ENCODE results near the gene SH3RF2.

SH3RF2 gene

GRCh38 chr5:145920542-145921210 lies 15.7 kb upstream of the SH3RF2 start:
- in situ Hi-C loops (cut with MboI; ENCODE audit: low sequenced_read_pairs), result no loop called here

GRCh38 chr5:145921211-145921610 lies 15.2 kb upstream of the SH3RF2 start:
- in situ Hi-C loops (cut with MboI; ENCODE audit: low sequenced_read_pairs), result no loop called here

GRCh38 chr5:145922059-145922458 lies 14.3 kb upstream of the SH3RF2 start:
- in situ Hi-C loops (cut with MboI; ENCODE audit: low sequenced_read_pairs), result no loop called here

GRCh38 chr5:145923405-145923804 lies 13.0 kb upstream of the SH3RF2 start:
- in situ Hi-C loops (cut with MboI; ENCODE audit: low sequenced_read_pairs), result no loop called here

DNA sequence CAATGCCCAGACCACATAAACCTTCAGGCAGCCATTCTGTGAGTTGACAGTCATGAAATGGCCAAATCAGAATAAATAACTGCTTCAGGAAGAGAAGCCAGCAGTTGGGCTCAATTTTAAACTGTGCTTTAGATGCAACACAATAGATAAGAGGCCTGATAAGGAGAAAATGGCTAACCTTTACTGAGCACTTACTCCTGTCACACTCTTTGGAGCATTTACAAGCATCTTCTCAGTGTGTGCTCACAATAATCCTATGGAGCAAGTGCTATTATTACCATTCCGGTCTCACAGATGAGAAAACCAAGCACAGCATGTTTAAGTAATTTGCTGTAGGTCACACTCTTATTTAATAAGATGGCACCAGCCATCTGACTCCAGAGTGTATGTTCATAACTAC lies 11.5 kb upstream of the SH3RF2 start:
- in situ Hi-C loops (cut with MboI; ENCODE audit: low sequenced_read_pairs), result no loop called here

- in situ Hi-C loops (cut with MboI; ENCODE audit: low sequenced_read_pairs), result no loop called here
Observed at GRCh38 chr5:145925353-145925752, 11.0 kb upstream of the SH3RF2 start.

DNA sequence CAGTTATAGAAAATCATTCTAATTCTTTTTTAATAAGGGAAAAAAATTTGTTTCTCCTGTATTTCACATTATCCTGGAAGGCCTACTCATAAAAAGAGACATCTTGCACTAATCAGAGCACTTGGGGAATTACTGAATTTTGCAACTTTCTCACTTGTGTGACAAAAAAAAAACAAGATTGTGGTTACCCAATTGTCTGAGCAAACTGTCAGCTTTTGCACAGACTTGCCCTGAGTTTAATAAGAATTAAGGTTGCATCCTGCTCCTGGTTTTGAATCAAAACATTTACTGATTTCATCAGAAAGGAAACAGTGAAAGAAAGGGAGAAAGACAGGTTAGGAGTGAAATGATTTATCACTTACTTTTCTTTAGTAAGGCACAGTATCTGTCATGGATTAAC lies 10.6 kb upstream of the SH3RF2 start:
- in situ Hi-C loops (cut with MboI; ENCODE audit: low sequenced_read_pairs), result no loop called here

GRCh38 chr5:145931718-145932117 lies 4.7 kb upstream of the SH3RF2 start:
- in situ Hi-C loops (cut with MboI; ENCODE audit: low sequenced_read_pairs), result no loop called here

DNA sequence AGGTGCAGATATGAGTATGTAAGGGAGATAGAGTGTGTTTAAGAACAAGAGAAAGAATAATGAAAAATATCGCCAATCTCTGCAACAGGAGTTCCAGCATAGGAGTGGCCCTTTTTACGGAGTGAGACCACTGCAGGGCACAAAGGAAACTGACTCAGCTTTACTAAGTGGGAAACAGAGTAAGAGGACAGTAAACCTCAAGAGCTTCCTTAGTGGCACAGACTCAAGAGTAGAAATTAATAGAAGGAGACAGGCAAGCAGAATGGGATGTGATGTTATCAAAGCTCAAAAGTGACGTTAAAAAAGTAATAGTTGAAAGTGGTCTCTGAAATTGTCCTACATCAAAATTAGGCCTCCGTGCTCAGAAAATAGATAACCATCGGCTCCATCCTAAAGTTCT lies 2.1 kb upstream of the SH3RF2 start:
- in situ Hi-C loops (cut with MboI; ENCODE audit: low sequenced_read_pairs), result no loop called here

- in situ Hi-C loops (cut with MboI; ENCODE audit: low sequenced_read_pairs), result no loop called here
Observed at GRCh38 chr5:145937432-145938250, 1.3 kb downstream of the SH3RF2 start.

DNA sequence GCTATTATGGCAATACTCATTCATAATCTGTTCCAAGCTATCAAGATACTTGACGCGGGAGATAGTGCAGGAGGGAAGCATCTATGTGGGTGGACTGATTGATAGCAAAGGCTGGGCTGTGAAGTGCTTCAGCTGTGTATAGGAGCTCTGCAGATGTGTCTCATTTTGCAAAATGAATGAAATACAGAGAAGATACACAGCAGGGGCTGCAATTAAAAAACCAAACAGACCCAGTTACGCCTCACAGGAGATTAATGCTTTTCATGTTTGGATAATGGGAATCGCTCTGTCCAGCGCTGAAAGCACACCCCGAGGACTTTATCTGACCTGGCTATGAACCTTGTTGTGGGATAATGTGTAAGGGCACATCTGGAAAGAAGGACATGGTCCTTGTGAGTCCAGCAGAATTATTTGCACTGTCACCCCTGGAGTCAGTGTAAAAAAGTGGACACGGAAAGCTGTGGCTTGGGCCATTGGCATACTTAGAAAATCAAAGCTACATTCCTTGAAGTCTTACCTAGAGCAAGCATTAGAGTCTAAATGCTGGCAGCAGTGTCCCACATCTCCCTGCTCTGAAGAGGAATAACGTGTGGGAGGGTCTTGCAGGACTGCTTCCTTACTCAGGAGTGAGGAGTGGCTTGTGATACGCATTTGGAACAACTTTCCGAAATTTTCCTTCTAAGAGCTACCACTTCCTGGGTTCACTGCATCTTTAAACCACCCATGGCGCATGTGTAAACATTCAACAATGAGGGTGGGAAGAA lies 2.6 kb downstream of the SH3RF2 start:
- in situ Hi-C loops (cut with MboI; ENCODE audit: low sequenced_read_pairs), result no loop called here

DNA sequence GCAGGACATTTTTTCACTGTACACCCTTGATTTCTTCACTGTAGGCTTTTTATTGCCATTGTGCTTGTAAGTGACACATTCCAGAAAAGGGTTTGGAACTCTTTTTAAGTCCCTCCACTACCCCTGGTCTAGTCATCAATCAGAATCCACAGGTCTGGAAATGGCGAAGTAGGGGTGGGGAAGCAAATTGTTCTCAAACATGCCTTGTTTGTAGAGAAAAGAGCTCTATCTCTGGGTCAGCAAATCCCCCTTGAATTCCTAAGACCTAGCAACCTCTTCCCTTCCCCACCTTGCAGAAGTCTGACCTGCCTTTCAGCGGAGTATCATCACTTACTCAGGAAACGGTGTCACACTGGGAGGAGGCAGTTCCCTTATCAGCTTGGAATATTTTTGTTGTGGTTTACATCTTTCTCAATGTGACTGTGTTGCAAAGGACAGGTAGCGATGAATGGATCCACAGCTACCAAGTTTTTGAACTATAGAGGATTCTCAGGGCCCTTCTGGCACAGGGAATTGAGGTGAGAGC lies 3.2 kb downstream of the SH3RF2 start:
- in situ Hi-C loops (cut with MboI; ENCODE audit: low sequenced_read_pairs), result no loop called here

DNA sequence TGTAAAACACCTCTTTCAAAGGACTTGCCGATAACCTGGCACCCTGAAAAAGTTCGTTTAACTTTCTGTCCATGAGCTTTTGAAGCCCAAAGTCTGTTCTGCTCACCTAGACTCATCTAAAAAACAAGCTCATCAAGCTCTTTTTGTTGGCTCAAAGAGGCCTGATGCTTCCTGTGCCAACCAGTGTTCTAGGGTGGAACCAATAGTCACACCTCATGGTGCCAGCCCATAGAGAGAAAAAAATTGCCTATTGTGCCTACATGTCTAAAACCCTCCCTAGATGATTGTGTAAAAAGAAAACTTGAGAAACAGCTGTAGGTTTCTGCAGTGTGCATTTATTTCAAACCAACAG lies 4.7 kb downstream of the SH3RF2 start:
- in situ Hi-C loops (cut with MboI; ENCODE audit: low sequenced_read_pairs), result no loop called here

DNA sequence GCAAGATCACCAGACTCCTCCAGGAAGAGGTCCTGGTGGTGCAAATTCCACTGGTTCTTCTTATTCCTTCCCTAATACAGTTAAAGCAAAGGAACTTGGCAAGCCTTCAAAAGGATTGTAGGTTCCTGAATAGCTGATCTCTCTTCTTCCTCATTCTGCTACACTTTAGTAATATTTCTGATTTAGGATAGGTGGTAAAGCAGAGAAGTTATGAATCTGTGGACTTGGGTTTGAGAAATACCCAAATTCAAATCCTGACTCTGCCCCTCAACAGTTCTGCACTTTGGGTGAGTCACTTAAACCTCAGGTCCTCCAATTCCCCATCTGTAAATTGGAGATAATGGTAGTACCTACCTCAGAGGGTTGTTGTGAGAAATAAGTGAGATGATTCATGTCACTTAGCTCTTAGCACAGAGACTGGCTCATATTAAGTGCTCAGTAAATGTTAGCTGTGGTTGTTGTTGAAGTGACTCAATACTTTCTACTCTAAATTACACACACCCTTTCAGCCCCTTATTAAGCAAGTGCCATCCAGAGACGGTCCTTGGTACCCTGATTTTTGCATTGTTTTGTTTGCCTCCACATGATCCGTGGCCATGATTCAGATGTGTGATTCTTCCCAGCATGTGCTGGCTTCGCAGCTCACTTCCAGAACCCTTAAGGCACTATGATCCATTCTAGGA lies 5.2 kb downstream of the SH3RF2 start:
- in situ Hi-C loops (cut with MboI; ENCODE audit: low sequenced_read_pairs), result no loop called here

- in situ Hi-C loops (cut with MboI; ENCODE audit: low sequenced_read_pairs), result no loop called here
Observed at GRCh38 chr5:145942201-145942600, 5.8 kb downstream of the SH3RF2 start.

GRCh38 chr5:145942749-145943148 lies 6.4 kb downstream of the SH3RF2 start:
- in situ Hi-C loops (cut with MboI; ENCODE audit: low sequenced_read_pairs), result no loop called here

GRCh38 chr5:145943674-145944121 lies 7.3 kb downstream of the SH3RF2 start:
- in situ Hi-C loops (cut with MboI; ENCODE audit: low sequenced_read_pairs), result no loop called here

DNA sequence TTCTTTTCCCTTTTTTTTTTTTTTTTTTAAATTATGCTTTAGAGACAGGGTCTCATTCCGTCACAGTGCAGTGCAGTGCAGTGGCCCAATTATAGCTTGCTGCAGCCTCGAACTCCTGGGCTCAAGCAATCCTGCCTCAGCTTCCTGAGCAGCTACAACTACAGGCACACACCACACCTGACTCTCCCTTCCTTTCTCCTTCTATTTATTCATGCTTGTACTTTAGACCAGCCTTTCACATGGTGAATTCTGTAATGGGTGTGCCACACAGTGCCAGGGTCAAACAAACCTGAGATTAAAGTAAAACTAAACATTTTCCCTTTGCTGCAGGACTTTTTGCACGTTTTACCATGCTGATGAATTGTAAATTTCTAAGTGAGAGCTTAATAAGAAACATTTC lies 8.0 kb downstream of the SH3RF2 start:
- in situ Hi-C loops (cut with MboI; ENCODE audit: low sequenced_read_pairs), result no loop called here

DNA sequence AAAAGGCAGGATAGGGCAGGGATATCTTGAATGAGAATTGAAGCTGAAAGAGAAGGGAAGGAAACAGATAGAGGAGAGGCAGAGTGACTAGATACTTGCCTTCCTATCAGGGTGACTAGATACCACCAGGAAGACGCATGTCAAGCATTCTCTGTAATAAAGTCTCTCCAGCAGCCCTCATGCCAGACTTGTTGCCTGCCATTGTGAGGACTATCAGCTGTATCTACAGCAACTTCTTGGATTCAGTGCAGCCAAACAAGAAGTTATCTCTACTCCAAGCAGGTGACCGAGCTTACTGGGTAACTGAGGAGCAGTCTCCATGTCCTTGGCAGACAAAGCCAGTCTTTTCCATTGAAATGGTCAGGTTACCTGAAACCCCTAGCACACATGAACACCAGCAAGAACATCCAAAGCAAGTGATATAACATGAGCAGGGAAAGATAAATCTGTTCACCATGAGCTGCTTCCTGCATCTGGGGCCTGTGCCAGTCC lies 9.3 kb downstream of the SH3RF2 start:
- in situ Hi-C loops (cut with MboI; ENCODE audit: low sequenced_read_pairs), result no loop called here

- in situ Hi-C loops (cut with MboI; ENCODE audit: low sequenced_read_pairs), result no loop called here
Observed at GRCh38 chr5:145946112-145946861, 9.9 kb downstream of the SH3RF2 start.

Measured in HL-60/S4 treated with retinoic acid at 250 ng/mL for 4 days and 3 days (cell line).